GM13976 (cell line): ENCODE results near the gene CELF4.
"Not testable (repeated sequence)": the region's sequence is repeated elsewhere in the genome, so short reads cannot be mapped to it uniquely, and the experiment has no call there.

Source experiments
- DNase-seq: peaks from one replicate; pipeline ENCODE4 v3.0.0; 2012; ENCODE audit warnings: low spot score
- in situ Hi-C: fragments of 300-500 bp; cut with MboI; formaldehyde crosslinking; loops from one replicate; pipeline ENCODE4 v1.12.0; 2022; ENCODE audit warnings: low sequenced_read_pairs, mixed read lengths, inconsistent platforms; ENCODE audit not compliant: unreplicated experiment
- TF ChIP-seq, protein P1 (sequence below): IDR thresholded peaks from 2 replicates; pipeline ENCODE4 v1.5.1; 2012; ENCODE audit warnings: borderline replicate concordance, mild to moderate bottlenecking; ENCODE audit not compliant: insufficient read depth; ENCODE audit errors: extremely low read depth, missing control alignments, control extremely low read depth

CELF4 gene

DNA sequence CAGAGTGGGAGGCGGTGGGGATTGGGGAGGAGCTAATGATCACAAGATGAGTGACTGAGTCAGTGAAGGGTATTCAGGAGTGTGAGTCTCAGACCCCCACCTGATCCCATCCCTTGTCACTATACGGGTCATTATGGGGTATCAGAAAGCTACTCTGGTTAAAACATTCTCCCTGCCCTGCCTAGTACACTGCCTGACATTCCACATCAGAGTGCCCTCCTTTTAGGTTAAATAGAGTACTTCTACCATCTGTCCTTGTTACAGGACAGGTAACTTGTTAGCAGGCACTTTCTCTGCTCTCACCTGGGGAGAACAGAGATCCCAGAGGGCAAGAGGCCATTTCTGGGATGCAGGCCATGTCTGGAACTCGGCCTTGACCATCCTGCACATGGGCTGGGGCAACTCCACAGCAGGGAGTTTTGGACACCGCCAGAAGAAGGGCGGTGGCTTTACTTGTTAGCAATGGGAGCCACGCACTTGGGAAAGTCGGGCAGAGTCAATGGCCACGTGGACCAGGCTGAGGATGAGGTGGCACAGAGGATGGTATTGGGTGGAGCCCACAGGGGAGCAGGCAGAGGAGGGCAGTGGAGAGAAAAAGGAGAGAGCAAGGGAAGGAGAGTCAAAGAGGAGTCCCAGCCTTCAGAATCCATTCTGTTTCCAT is 98.5 kb downstream of the CELF4 start:
- TF ChIP-seq, protein P1, sequence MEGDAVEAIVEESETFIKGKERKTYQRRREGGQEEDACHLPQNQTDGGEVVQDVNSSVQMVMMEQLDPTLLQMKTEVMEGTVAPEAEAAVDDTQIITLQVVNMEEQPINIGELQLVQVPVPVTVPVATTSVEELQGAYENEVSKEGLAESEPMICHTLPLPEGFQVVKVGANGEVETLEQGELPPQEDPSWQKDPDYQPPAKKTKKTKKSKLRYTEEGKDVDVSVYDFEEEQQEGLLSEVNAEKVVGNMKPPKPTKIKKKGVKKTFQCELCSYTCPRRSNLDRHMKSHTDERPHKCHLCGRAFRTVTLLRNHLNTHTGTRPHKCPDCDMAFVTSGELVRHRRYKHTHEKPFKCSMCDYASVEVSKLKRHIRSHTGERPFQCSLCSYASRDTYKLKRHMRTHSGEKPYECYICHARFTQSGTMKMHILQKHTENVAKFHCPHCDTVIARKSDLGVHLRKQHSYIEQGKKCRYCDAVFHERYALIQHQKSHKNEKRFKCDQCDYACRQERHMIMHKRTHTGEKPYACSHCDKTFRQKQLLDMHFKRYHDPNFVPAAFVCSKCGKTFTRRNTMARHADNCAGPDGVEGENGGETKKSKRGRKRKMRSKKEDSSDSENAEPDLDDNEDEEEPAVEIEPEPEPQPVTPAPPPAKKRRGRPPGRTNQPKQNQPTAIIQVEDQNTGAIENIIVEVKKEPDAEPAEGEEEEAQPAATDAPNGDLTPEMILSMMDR, result no peak
- no peak for DNase-seq
- in situ Hi-C loops, result no loop called here

DNA sequence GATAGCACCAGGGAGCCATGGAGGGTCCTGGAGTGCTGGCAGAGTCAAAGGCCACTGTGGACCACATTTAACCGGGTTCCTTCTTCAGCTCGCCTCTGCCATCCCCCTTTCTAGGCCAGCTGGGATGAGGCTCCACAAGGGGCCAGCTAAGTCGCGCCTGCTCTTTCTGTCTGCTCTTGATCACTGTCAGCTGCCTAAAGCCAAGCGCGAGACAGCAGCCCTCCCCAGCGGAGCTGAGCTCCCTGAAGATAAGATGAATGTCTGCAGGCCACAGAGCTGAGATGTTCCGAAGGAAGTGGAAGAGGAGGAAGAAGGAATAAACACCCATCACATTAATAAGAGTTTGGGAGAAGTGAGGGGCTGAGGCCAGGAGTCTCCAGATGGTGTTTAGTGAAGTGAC is 99.6 kb downstream of the CELF4 start:
- in situ Hi-C loops, result no loop called here
- TF ChIP-seq, protein P1, result no peak
- no peak for DNase-seq

DNA sequence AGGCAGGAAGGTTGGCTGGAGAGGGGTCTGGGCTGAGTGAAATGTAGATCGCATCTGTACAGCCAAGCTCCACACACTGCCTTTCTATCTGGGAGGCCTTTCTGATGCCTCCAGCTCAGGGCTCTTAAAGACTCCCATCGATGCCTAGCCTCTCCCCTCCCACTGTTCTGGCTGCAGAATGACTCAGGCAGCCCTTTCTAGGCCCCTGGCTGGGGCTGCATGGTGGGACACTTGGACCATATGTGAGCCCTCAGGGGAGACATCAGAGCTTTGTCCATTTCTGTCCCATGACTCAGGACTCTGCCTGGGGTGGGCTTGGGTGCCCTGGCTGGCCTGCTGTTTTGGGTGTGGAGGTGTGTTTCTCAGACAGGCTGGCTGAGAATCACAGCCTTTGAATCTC is 101.3 kb downstream of the CELF4 start:
- TF ChIP-seq, protein P1, result no peak
- no peak for DNase-seq
- in situ Hi-C loops, result no loop called here

DNA sequence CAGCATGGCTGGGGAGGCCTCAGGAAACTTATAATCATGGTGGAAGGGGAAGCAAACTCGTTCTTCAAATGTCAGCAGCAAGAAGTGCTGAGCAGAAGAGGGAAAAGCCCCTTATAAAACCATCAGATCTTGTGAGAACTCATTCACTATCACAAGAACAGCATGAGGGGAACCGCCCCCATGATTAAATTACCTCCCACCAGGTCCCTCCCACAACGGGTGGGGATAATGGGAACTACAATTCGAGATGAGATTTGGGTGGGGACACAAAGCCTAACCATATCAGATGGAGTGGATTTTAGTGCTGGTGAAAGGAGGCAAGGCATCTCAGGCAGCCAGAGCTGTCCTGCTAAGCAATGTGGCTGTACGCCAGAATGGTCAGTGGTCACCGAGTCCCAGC is 104.3 kb downstream of the CELF4 start:
- DNase-seq, in situ Hi-C loops: not testable (repeated sequence)

DNA sequence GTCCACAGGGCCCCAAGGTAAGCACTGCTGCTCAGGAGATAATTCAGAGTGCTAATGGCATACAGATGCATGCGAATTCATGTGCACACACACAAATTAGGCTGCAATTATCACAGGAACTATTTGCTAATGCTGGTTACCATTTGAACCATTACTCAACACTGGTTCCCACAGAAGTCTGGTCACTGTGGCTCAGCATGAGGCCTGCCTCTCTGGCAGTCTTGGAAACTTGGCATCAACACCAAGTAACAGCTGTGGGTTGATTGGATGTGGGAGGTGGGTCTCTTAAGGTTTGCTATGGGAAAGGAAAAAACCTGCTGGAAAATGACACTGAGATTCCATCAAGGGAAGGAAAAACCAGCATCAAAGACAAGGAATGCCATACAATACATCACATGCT is 105.0 kb downstream of the CELF4 start:
- in situ Hi-C loops, result no loop called here
- DNase-seq, result no peak
- TF ChIP-seq, protein P1, result no peak

DNA sequence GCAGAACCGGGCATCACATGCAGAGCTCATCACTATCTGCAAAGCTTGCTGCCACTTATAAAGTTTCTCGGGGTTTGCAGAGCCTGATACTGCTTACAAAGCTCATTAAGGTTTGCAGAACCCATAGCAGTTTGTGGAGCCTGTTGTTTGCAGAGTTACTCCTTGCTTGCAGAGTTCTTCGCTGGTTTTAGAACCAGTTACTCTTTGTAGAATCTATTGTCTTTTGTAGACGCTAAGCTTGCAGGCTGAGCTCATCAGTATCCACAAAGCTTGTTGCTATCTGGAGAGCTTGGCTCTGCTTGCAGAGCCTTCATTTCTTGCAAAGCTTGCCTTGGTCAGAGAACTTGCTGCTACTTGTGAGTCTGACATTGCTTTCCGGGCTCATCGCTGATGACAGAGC is 106.9 kb downstream of the CELF4 start:
- DNase-seq, result no peak
- TF ChIP-seq, protein P1, result no peak
- in situ Hi-C loops, result no loop called here

DNA sequence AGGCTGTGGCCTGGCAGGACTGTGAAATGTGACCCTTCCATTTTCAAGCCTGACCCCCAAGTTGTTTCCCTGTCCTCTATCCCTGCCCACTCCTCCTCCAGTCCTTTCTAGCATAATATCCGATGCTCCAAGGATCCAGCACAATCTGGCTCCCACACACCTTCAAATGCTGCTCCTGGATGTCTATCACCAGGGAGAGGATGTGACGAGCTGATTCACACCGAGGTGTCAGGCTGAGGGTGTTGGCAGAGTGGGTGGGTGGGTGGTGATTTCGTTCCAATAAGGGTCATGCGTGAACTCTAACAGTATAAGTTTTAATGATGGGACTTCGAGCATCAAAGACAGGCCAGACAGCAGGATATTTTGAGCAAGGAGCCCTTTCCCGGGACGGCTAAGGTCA is 107.8 kb downstream of the CELF4 start:
- in situ Hi-C loops, result no loop called here
- TF ChIP-seq, protein P1, result no peak
- DNase-seq, result no peak
